ENCODE data around the gene MYL9.
"Not testable (repeated sequence)": the region's sequence is repeated elsewhere in the genome, so short reads cannot be mapped to it uniquely, and the experiment has no call there.

The MYL9 gene

DNA sequence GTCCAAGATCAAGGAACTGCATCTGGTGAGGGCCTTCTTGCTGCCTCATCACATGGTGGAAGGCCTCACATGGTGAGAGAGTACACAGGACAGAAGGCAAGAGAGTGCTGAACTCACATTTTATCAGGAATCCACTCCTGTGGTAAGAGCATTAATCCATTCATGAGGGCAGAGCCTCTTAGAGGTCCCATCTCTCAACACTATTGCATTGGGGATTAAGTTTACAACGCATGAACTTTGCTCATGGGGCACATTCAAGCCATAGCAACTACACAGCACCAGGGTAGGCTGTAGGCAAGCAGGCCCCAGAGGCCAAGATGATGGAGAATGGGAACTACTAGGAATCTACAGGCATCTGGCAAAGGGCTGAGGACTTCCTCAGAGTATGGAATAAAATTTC is 22.1 kb downstream of the MYL9 start:
- Histone ChIP-seq H4K20me1 (ENCODE audit: insufficient read depth, low read length, poor library complexity, severe bottlenecking) (no peaks in the 10 kb centered on the region), H3K36me3 (ENCODE audit: insufficient read depth, low read length) (no peaks in the 10 kb centered on the region), H3K4me3 (ENCODE audit: low read length, poor library complexity, severe bottlenecking) (no peak overlapping the region), H3K79me2 (ENCODE audit: insufficient read depth, low read length) (no peaks in the 10 kb centered on the region), H3K4me2 (ENCODE audit: low read depth, low read length, poor library complexity, severe bottlenecking) (no peak overlapping the region), H2AFZ (ENCODE audit: low read length) (no peak overlapping the region), H3K9ac (ENCODE audit: low read depth, low read length, poor library complexity, severe bottlenecking) (no peak overlapping the region), H3F3A (ENCODE audit: low read depth) (no peaks in the 10 kb centered on the region), H3K9me2 (replicated peaks; ENCODE audit: low read depth, low read length) (no peaks in the 10 kb centered on the region), H3K9me3 (ENCODE audit: insufficient read depth, low read depth, low read length) (no peaks in the 10 kb centered on the region), H3K4me1 (ENCODE audit: insufficient read depth, low read length, poor library complexity, severe bottlenecking) (no peaks in the 10 kb centered on the region), H3K27me3 (ENCODE audit: insufficient read depth, low read length, poor library complexity, severe bottlenecking) (no peaks in the 10 kb centered on the region)
- TF ChIP-seq, protein P1, sequence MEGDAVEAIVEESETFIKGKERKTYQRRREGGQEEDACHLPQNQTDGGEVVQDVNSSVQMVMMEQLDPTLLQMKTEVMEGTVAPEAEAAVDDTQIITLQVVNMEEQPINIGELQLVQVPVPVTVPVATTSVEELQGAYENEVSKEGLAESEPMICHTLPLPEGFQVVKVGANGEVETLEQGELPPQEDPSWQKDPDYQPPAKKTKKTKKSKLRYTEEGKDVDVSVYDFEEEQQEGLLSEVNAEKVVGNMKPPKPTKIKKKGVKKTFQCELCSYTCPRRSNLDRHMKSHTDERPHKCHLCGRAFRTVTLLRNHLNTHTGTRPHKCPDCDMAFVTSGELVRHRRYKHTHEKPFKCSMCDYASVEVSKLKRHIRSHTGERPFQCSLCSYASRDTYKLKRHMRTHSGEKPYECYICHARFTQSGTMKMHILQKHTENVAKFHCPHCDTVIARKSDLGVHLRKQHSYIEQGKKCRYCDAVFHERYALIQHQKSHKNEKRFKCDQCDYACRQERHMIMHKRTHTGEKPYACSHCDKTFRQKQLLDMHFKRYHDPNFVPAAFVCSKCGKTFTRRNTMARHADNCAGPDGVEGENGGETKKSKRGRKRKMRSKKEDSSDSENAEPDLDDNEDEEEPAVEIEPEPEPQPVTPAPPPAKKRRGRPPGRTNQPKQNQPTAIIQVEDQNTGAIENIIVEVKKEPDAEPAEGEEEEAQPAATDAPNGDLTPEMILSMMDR (conservative IDR thresholded peaks at IDR 0.05; ENCODE audit: low read length) = no peak
- TF ChIP-seq EZH2phosphoT487 (IDR thresholded peaks at IDR 0.05; ENCODE audit: borderline replicate concordance) = no peak

DNA sequence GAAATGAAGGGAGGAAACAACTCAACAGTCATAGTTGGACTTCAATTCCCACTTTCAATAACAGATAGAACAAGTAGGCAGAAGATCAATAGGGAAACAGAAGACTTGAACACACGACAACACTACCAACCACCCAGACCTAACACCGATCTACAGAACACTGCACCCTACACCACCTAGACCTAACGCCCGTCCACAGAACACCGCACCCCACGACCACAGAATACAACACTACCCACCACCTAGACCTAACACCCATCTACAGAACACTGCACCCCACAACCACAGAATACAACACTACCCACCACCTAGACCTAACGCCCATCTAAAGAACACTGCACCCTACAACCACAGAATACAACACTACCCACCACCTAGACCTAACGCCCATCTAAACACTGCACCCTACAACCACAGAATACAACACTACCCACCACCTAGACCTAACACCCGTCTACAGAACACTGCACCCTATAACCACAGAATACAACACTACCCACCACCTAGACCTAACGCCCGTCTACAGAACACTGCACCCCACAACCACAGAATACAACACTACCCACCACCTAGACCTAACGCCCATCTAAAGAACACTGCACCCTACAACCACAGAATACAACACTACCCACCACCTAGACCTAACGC is 22.9 kb downstream of the MYL9 start:
- not testable (repeated sequence) for H3K36me3 ChIP-seq (ENCODE audit: insufficient read depth, low read length); H4K20me1 ChIP-seq (ENCODE audit: insufficient read depth, low read length, poor library complexity, severe bottlenecking); H3K4me1 ChIP-seq (ENCODE audit: insufficient read depth, low read length, poor library complexity, severe bottlenecking); H3K9me2 ChIP-seq (replicated peaks; ENCODE audit: low read depth, low read length); H3F3A ChIP-seq (ENCODE audit: low read depth); H3K4me2 ChIP-seq (ENCODE audit: low read depth, low read length, poor library complexity, severe bottlenecking); H3K27me3 ChIP-seq (ENCODE audit: insufficient read depth, low read length, poor library complexity, severe bottlenecking); H3K79me2 ChIP-seq (ENCODE audit: insufficient read depth, low read length); H3K4me3 ChIP-seq (ENCODE audit: low read length, poor library complexity, severe bottlenecking); H3K9me3 ChIP-seq (ENCODE audit: insufficient read depth, low read depth, low read length); H2AFZ ChIP-seq (ENCODE audit: low read length); H3K9ac ChIP-seq (ENCODE audit: low read depth, low read length, poor library complexity, severe bottlenecking)

DNA sequence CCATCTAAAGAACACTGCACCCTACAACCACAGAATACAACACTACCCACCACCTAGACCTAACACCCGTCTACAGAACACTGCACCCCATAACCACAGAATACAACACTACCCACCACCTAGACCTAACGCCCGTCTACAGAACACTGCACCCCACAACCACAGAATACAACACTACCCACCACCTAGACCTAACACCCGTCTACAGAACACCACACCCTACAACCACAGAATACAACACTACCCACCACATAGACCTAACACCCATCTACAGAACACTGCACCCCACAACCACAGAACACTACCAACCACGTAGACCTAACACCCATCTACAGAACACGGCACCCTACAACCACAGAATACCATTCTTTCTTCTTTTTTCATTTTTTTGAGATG is 23.4 kb downstream of the MYL9 start:
- not testable (repeated sequence) for H3K4me3 ChIP-seq (ENCODE audit: low read length, poor library complexity, severe bottlenecking); H3K9ac ChIP-seq (ENCODE audit: low read depth, low read length, poor library complexity, severe bottlenecking); H3K4me1 ChIP-seq (ENCODE audit: insufficient read depth, low read length, poor library complexity, severe bottlenecking); H3F3A ChIP-seq (ENCODE audit: low read depth); H3K36me3 ChIP-seq (ENCODE audit: insufficient read depth, low read length); H3K27me3 ChIP-seq (ENCODE audit: insufficient read depth, low read length, poor library complexity, severe bottlenecking); H3K9me3 ChIP-seq (ENCODE audit: insufficient read depth, low read depth, low read length); H3K9me2 ChIP-seq (replicated peaks; ENCODE audit: low read depth, low read length); H3K79me2 ChIP-seq (ENCODE audit: insufficient read depth, low read length); H4K20me1 ChIP-seq (ENCODE audit: insufficient read depth, low read length, poor library complexity, severe bottlenecking); H2AFZ ChIP-seq (ENCODE audit: low read length); H3K4me2 ChIP-seq (ENCODE audit: low read depth, low read length, poor library complexity, severe bottlenecking)

DNA sequence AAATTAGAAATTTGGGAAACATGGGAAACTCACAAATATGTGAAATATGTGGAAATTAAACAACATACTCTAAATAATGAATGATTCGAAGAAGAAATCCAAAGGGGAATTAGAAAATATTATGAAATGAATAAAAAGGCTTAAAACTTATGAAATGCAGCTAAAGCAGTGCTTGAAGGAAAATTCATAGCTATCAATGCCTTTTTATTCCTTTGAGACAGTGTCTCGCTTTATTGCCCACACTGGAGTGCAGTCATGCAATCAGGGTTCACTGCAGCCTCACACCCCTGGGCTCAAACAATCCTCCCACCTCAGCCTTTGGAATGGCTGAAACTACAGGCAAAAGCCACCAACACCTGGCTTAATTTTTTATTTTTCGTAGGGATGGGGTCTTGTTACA is 24.2 kb downstream of the MYL9 start:
- Histone ChIP-seq H3F3A (ENCODE audit: low read depth) (no peaks in the 10 kb centered on the region), H3K4me3 (ENCODE audit: low read length, poor library complexity, severe bottlenecking) (no peak overlapping the region), H4K20me1 (ENCODE audit: insufficient read depth, low read length, poor library complexity, severe bottlenecking) (no peaks in the 10 kb centered on the region), H3K27me3 (ENCODE audit: insufficient read depth, low read length, poor library complexity, severe bottlenecking) (no peaks in the 10 kb centered on the region), H3K4me1 (ENCODE audit: insufficient read depth, low read length, poor library complexity, severe bottlenecking) (no peaks in the 10 kb centered on the region), H3K9ac (ENCODE audit: low read depth, low read length, poor library complexity, severe bottlenecking) (no peak overlapping the region), H3K36me3 (ENCODE audit: insufficient read depth, low read length) (no peaks in the 10 kb centered on the region), H3K9me3 (ENCODE audit: insufficient read depth, low read depth, low read length) (no peaks in the 10 kb centered on the region), H3K4me2 (ENCODE audit: low read depth, low read length, poor library complexity, severe bottlenecking) (no peak overlapping the region), H3K79me2 (ENCODE audit: insufficient read depth, low read length) (no peaks in the 10 kb centered on the region), H2AFZ (ENCODE audit: low read length) (no peak overlapping the region), H3K9me2 (replicated peaks; ENCODE audit: low read depth, low read length) (no peaks in the 10 kb centered on the region)
- no peak for TF ChIP-seq EZH2phosphoT487 (IDR thresholded peaks at IDR 0.05; ENCODE audit: borderline replicate concordance)
- TF ChIP-seq, protein P1 (conservative IDR thresholded peaks at IDR 0.05; ENCODE audit: low read length) = no peak

Data from Loucy (cell line).